Measurements from ENCODE around the gene SLC39A6. TPM values are rescaled to one million over a fixed set of nuclear protein-coding genes. Genes with fewer than 3 reads are reported as not detected.

Gene SLC39A6
- total and polyA plus RNA-seq, 2 of the 13 experiments (the other 11 are each of a cell fraction or from before 2014, with no cell fraction given), result 41.7 to 59.2 TPM

- TF ChIP-seq ATF4 (CRISPR knock-in tag; IDR thresholded peaks at IDR 0.05), result no peak; a peak in 1 of 4 replicates
- TF ChIP-seq ARNT2 (CRISPR knock-in tag; IDR thresholded peaks at IDR 0.05; ENCODE audit: low read depth), result 0 out of 2 replicates have a peak, but pooled peaks have one; percentile 4
- peak; percentile 81; the same call in 1 of the 2 replicates for TF ChIP-seq HNRNPL (IDR thresholded peaks at IDR 0.05; ENCODE audit: low read depth, low read length)
- TF ChIP-seq LBX2 (CRISPR knock-in tag; IDR thresholded peaks at IDR 0.05; ENCODE audit: borderline replicate concordance), result no peak
- no peak for TF ChIP-seq TEAD3 (CRISPR knock-in tag; optimal IDR thresholded peaks at IDR 0.05; ENCODE audit: borderline replicate concordance)
- TF ChIP-seq SETDB1 (CRISPR knock-in tag; IDR thresholded peaks at IDR 0.05; ENCODE audit: borderline replicate concordance), result no peak
- TF ChIP-seq SALL1 (CRISPR knock-in tag; IDR thresholded peaks at IDR 0.05), result peak; percentile 76; the same call in 1 of the 2 replicates
- TF ChIP-seq ZNF543 (CRISPR knock-in tag; IDR thresholded peaks at IDR 0.05), result peak; percentile 83
- peak; percentile 87 for TF ChIP-seq KMT2B (CRISPR knock-in tag; IDR thresholded peaks at IDR 0.05)
- TF ChIP-seq ZNF501 (CRISPR knock-in tag; IDR thresholded peaks at IDR 0.05), result peak; percentile 96
- no peak; the same call in 1 of the 2 replicates for TF ChIP-seq ZNF749 (CRISPR knock-in tag; IDR thresholded peaks at IDR 0.05; ENCODE audit: borderline replicate concordance)
- peak; percentile 92 for TF ChIP-seq MIXL1 (CRISPR knock-in tag; IDR thresholded peaks at IDR 0.05)
- TF ChIP-seq KLF9 (CRISPR knock-in tag; IDR thresholded peaks at IDR 0.05; ENCODE audit: low read depth), result peak; percentile 91
- TF ChIP-seq SMAD9 (CRISPR knock-in tag; IDR thresholded peaks at IDR 0.05), result no peak
- no peak; the same call in none of the 2 replicates for TF ChIP-seq ZNF510 (CRISPR knock-in tag; IDR thresholded peaks at IDR 0.05; ENCODE audit: low read depth)
- peak; percentile 95 for TF ChIP-seq MXD1 (CRISPR knock-in tag; IDR thresholded peaks at IDR 0.05)
- peak; percentile 94 for TF ChIP-seq ZNF547 (CRISPR knock-in tag; IDR thresholded peaks at IDR 0.05)
- no peak; the same call in none of the 2 replicates for TF ChIP-seq KDM3A (CRISPR knock-in tag; IDR thresholded peaks at IDR 0.05; ENCODE audit: low read depth)
- peak; percentile 82; the same call in 1 of the 2 replicates for TF ChIP-seq ZNF235 (CRISPR knock-in tag; IDR thresholded peaks at IDR 0.05; ENCODE audit: borderline replicate concordance)
- TF ChIP-seq ZNF362 (CRISPR knock-in tag; IDR thresholded peaks at IDR 0.05; ENCODE audit: borderline replicate concordance), result no peak
- peak; percentile 10; the same call in 1 of the 2 replicates for TF ChIP-seq ZKSCAN8 (CRISPR knock-in tag; IDR thresholded peaks at IDR 0.05; ENCODE audit: borderline replicate concordance)
- no peak for TF ChIP-seq ARID2 (CRISPR knock-in tag; IDR thresholded peaks at IDR 0.05; ENCODE audit: borderline replicate concordance)
- no peak; the same call in 1 of the 2 replicates for TF ChIP-seq SP140L (CRISPR knock-in tag; IDR thresholded peaks at IDR 0.05; ENCODE audit: borderline replicate concordance)
- TF ChIP-seq TRAFD1 (CRISPR knock-in tag; IDR thresholded peaks at IDR 0.05; ENCODE audit: borderline replicate concordance), result peak; percentile 79; the same call in 1 of the 2 replicates
- TF ChIP-seq ZNF251 (CRISPR knock-in tag; IDR thresholded peaks at IDR 0.05), result no peak
- TF ChIP-seq KLF11 (CRISPR knock-in tag; IDR thresholded peaks at IDR 0.05), result no peak; the same call in 1 of the 2 replicates
Measured at GRCh38 chr18:36129300-36130038, at the start of gene SLC39A6, which contains the start of gene ELP2 (continued).
